PC-3 (cell line): ENCODE data around the gene IP6K1. TPM values are rescaled to one million over a fixed set of nuclear protein-coding genes. Genes with fewer than 3 reads are reported as not detected.

Experiments used
- ATAC-seq: fragments of 200-7000 bp; cut with Tn5 transposase; 2 replicates; pipeline ENCODE4 v1.9.1; 2020; ENCODE audit warnings: mild to moderate bottlenecking, moderate library complexity
- BruUV-seq: library from RNA; stranded (reverse); fragments of 400-500 nt; replicated peaks from 2 replicates; lab custom pipeline; 2021; lab: Mats Ljungman, UMichigan
- CTCF ChIA-PET: fragments of 300-600 bp; sonication (Branson Sonifier 250); formaldehyde crosslinking; loops from one replicate; lab custom pipeline; 2022; ENCODE audit warnings: antibody characterized with exemption; lab: Charles Lee
- POLR2A ChIA-PET: fragments of 300-600 bp; sonication (Branson Sonifier 250); formaldehyde crosslinking; loops from one replicate; lab custom pipeline; 2022; ENCODE audit warnings: antibody characterized with exemption; ENCODE audit not compliant: unreplicated experiment; lab: Charles Lee
- DNase-seq: peaks from one replicate; pipeline ENCODE4 v3.0.0-alpha.2; 2015
- H2AFZ ChIP-seq: fragments of 300-600 bp; sonication (generic); 2 replicates; pipeline ENCODE4 v1.6.0; 2016; ENCODE audit warnings: antibody characterized with exemption, low read length
- H3F3A ChIP-seq: fragments of 300-600 bp; sonication (generic); one replicate; pipeline ENCODE4 v1.6.0; 2017; ENCODE audit warnings: antibody characterized with exemption, low read length, control low read depth, mild to moderate bottlenecking; ENCODE audit not compliant: unreplicated experiment
- H3K27ac ChIP-seq: fragments of 300-600 bp; sonication (generic); 2 replicates; pipeline ENCODE4 v1.5.1; 2016; ENCODE audit warnings: mild to moderate bottlenecking, low read length
- H3K27me3 ChIP-seq: fragments of 300-600 bp; sonication (generic); 2 replicates; pipeline ENCODE4 v1.6.1; 2016; ENCODE audit warnings: low read length, mixed read lengths
- H3K36me3 ChIP-seq: fragments of 300-600 bp; sonication (generic); 2 replicates; pipeline ENCODE4 v1.6.1; 2016; ENCODE audit warnings: low read depth, mixed run types, low read length, mixed read lengths
- H3K4me1 ChIP-seq: fragments of 300-600 bp; sonication (generic); 2 replicates; pipeline ENCODE4 v1.5.1; 2016; ENCODE audit warnings: low read length; ENCODE audit not compliant: insufficient read depth
- H3K4me2 ChIP-seq: fragments of 300-600 bp; sonication (generic); 2 replicates; pipeline ENCODE4 v1.6.0; 2016; ENCODE audit warnings: low read length
- H3K4me3 ChIP-seq: fragments of 300-600 bp; sonication (generic); 2 replicates; pipeline ENCODE4 v1.5.1; 2016; ENCODE audit warnings: mild to moderate bottlenecking, low read length, mixed read lengths
- H3K79me2 ChIP-seq: fragments of 300-600 bp; sonication (generic); 2 replicates; pipeline ENCODE4 v1.6.1; 2017; ENCODE audit warnings: low read length, mixed read lengths
- H3K9ac ChIP-seq: fragments of 300-600 bp; sonication (generic); 2 replicates; pipeline ENCODE4 v1.6.0; 2016; ENCODE audit warnings: mild to moderate bottlenecking, low read length
- H3K9me2 ChIP-seq: fragments of 300-600 bp; sonication (generic); replicated peaks from 2 replicates; pipeline ENCODE4 v1.6.1; 2016; ENCODE audit warnings: mixed run types, low read length, mixed read lengths
- H3K9me3 ChIP-seq: fragments of 300-600 bp; sonication (generic); 2 replicates; pipeline ENCODE4 v1.6.1; 2016; ENCODE audit warnings: low read length, mixed read lengths
- H4K20me1 ChIP-seq: fragments of 300-600 bp; sonication (generic); 2 replicates; pipeline ENCODE4 v1.6.1; 2016; ENCODE audit warnings: low read length, mixed read lengths
- CTCF ChIP-seq: fragments of 300-600 bp; sonication (generic); conservative IDR thresholded peaks from 2 replicates; pipeline ENCODE4 v1.5.1; 2017; ENCODE audit warnings: antibody characterized with exemption, low read depth, mild to moderate bottlenecking, low read length
- EZH2 ChIP-seq: fragments of 300-600 bp; sonication (generic); IDR thresholded peaks from one replicate; pipeline ENCODE4 v1.6.1; 2017; ENCODE audit warnings: antibody characterized with exemption, mild to moderate bottlenecking, low read length; ENCODE audit not compliant: unreplicated experiment
- EZH2phosphoT487 ChIP-seq: fragments of 300-600 bp; sonication (generic); IDR thresholded peaks from 2 replicates; pipeline ENCODE4 v1.6.1; 2018; ENCODE audit warnings: mild to moderate bottlenecking, antibody characterized with exemption, low read length, borderline replicate concordance
- intact Hi-C: fragments of 100-400 bp; cut with micrococcal nuclease; formaldehyde crosslinking; loops from 2 replicates; pipeline ENCODE4 v1.9.0; 2023
- total RNA-seq: library from RNA; depleted of rRNA; stranded (reverse); fragments of >200 nt; gene quantifications from 2 replicates; pipeline ENCODE4 v1.2.3, GENCODE V29; 2014

Gene IP6K1
- total RNA-seq, 1 experiment from 2014 or later: 50.3 TPM

DNA sequence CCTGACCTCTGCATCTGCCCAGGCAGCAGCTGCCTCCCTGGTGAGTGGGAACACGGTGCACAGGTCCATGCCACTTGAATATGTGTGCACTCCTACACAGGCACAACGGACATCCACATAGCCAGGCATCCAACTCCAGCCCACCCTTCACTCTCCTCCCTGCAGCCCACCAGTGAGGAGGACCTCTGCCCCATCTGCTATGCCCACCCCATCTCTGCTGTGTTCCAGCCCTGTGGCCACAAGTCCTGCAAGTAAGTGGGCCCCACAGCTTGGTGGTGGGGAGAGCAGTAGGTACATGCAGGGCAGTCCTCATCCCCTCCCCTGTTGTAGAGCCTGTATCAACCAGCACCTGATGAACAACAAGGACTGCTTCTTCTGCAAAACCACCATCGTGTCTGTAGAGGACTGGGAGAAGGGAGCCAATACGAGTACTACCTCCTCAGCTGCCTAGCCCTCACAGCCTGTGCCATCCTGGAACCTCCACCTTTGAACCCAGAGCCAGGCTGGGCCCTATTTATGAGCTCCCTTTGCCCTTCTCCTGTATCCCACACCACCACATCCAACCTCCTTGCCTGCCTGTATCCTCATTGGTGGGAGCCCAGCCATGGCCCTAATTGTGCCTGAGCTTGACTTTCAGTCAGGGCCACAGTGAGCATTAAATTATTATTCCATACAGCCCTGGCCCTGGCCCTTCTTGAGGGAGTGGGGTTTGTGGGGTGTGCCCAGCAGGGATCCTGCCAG, 65.3 kb downstream of the IP6K1 start:
- no peaks in the 10 kb centered on the region for H3K9me3 ChIP-seq
- no peak overlapping the region for H3K4me2 ChIP-seq
- no peak overlapping the region for H2AFZ ChIP-seq
- intact Hi-C loops: no loop called here
- no peaks in the 10 kb centered on the region for H3K27me3 ChIP-seq
- H3K9ac ChIP-seq: no peak overlapping the region
- H3K9me2 ChIP-seq: no peaks in the 10 kb centered on the region
- H3F3A ChIP-seq: no peaks in the 10 kb centered on the region
- H3K4me3 ChIP-seq: no peak overlapping the region
- ChIA-PET POLR2A (no interaction called here), CTCF (no interaction called here)
- no peak overlapping the region for H3K27ac ChIP-seq
- ATAC-seq: no peak
- no TSS peak for BruUV-seq
- DNase-seq: no peak
- H4K20me1 ChIP-seq: no peaks in the 10 kb centered on the region
- H3K79me2 ChIP-seq: peaks cover 17% of the 10 kb centered on the region
- peaks cover 16% of the 10 kb centered on the region for H3K36me3 ChIP-seq
- H3K4me1 ChIP-seq: peaks cover 20% of the 10 kb centered on the region
- TF ChIP-seq CTCF (no peak), EZH2phosphoT487 (no peak), EZH2 (no peak)

GRCh38 chr3:49719214-49719884, 67.0 kb downstream of the IP6K1 start, which contains the start of gene AMIGO3:
Gene AMIGO3, minus strand, starts transcription at chr3:49719684. Its CDS starts 219 bp downstream, at chr3:49719465.
- Histone ChIP-seq H3F3A (no peaks in the 10 kb centered on the region), H3K4me3 (peak within 1 kb of the TSS; percentile 54; the same call in 1 of the 2 replicates), H3K9me3 (no peaks in the 10 kb centered on the region), H3K79me2 (peaks cover 17% of the 10 kb centered on the region), H3K4me1 (peaks cover 15% of the 10 kb centered on the region), H3K9ac (no peak within 1 kb of the TSS), H3K27ac (no peak within 1 kb of the TSS), H3K27me3 (no peaks in the 10 kb centered on the region), H3K9me2 (no peaks in the 10 kb centered on the region), H3K4me2 (peak within 1 kb of the TSS; percentile 77), H2AFZ (no peak within 1 kb of the TSS), H4K20me1 (no peaks in the 10 kb centered on the region), H3K36me3 (peaks cover 14% of the 10 kb centered on the region)
- peak; percentile 50 for TF ChIP-seq CTCF
- TF ChIP-seq EZH2phosphoT487: no peak
- CTCF ChIA-PET: interaction anchor here (0.6 to 1.6 kb wide), 2 partner anchors 54 to 120 kb away, joined by 6 to 14 read pairs; no protein-coding TSS in a partner anchor
- POLR2A ChIA-PET: no interaction called here
- peak; percentile 61 for ATAC-seq
- DNase-seq: peak; percentile 92
- BruUV-seq: no TSS peak
- intact Hi-C loops: loop anchor here (1.0 kb wide), 1 partner anchor 120 kb away; no protein-coding TSS in a partner anchor
